NCI-H510A treated with DMSO at 0.1 percent for 48 hours (cell line): ENCODE results near the gene RPS6KA5.
"Not testable (repeated sequence)": the region's sequence is repeated elsewhere in the genome, so short reads cannot be mapped to it uniquely, and the experiment has no call there.

Experiments used
- DNase-seq: peaks from one replicate; lab custom pipeline; 2025; lab: John Stamatoyannopoulos, UW

RPS6KA5 gene

DNA sequence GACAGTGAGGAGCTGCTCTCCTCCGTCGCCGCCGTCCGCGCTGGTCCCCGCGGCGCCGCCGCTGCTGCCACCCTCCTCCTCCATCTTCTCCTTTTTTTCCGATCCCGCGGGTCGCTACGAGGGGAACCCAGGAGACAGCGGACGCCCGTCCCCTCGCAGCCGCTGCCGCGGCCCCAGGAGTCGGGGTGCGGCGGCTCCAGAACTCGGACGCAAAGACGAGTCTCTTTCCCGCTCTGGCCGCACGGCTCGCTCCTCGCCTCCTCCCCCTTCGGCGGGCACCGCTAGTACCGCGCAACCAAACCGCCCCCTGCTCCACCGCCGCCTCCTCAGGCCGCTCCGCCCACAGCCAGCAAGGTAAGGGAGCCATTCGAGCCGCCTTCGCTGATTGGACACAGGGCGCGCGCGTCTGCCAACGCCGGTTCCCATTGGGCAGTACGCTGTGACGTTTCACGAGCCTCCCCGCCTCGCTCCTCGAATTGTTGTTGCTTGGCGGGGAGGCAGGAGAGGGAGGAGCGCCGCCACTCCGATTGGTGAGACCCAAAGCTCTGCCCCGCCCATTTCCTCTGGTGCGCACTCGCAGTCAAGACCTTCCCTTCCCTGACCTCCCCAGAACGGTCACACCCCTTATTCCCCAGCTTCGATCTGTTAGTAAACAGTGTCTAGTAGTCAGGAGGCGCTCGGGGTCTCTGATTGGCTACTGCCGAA lies at the start of gene RPS6KA5:
Gene RPS6KA5 (minus strand): TSS at position 291 of the 705 bp plus-strand sequence. CDS start 207 bp downstream, at position 84.
- peak; percentile 99 for DNase-seq

DNA sequence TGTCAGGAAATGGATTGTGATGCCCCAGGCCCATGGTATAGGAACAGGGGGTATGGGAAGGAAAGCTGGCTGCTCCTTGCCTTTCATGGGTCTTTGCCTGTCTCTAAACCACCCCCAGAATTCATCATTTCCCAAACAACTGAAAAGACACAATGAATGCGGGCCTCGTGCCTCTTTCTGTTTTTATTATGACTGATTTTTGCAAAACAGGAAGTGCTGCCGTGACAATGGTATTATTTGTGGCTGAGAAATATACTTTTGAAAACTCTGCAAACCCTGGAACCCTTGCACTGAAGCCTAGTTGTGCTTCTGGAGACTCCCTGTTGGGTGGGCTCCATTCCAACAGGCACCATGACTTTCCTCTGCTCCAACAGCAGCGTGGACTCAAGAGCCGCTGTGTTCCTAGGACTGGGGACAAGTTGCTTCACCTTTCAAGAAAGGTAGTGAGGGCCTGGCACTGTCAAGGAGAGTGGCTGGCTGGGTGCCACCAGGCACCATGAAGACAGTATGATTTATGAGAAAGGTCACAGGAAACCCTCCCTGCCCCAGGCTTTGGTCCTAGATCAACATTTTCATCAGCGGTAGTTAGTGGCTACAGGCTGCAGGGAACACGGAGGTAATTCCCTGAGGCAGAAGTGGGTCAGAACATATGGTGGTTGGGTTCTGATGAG lies 48.6 kb upstream of the RPS6KA5 start:
- DNase-seq = no peak

DNA sequence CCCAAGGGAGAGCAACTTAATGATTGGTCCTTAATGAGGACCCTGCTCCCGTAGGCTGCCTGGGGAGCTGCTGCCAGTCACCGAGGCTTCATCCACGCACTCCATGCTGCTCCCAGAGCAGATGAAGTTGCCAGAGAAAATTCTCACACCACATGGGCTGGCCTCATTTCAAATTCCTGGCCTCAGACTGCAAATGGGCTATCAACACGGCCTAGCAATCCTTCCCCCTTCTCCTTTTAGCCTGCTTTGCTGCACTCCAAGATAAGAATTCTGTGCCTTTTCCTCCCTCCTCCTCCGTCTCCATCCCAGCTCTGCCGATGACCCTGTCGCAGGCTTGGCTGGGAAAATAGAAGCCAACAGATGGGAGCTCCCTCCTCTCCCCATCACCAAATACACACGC lies 42.7 kb upstream of the RPS6KA5 start:
- DNase-seq = no peak

DNA sequence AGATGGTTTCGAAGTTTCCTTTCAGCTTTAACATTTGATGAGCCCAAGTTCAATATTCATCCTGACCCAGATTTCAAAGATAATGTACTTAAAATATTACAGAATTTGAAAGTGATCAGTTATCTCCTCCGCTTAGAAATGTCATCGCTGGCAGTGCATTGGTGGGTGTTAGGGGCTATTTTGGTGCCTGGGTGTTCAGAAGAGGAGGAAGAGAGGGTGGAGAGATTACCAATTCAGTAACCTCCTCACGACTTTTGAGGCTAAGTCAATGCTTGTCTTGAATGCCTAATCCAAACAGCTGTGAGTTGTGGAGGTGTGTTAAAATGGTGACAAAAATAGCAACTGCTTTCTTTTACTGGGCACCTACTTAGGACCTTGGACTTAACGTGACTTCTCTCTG lies 39.7 kb upstream of the RPS6KA5 start:
- DNase-seq = no peak

DNA sequence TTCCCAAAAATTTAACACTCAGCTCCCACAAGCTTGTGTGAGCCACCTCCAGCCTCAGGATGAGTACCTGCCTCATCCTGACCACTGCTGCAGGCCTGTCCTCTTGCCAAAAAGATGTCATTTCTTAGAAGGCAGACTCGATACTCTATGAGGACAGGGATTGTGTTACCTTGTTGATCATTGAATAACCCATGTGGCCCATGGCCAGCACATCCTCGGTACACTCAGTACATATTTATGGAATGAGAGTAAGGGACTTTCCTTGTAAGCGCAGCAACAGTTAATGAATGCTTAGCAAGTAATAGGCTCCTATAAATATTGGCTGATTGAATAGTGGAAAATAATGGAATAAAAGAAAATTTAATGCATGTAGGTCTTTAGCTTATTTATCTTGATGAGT lies 38.1 kb upstream of the RPS6KA5 start:
- DNase-seq = no peak

DNA sequence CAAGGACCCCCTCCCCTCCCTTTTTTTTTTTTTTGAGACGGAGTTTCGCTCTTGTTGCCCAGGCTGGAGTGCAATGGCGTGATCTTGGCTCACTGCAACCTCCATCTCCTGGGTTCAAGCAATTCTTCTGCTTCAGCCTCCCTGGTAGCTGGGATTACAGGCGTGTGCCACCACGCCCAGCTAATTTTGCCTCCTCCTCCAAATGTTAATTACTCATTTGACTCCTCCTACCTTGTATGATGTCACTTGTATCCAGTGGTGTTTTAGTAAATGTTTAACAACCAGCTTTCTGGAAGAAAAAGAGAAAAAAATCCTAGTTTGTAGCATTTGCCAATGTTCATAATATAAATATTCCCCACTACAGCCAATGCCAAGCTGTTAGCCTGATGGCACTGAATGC lies 37.2 kb upstream of the RPS6KA5 start:
- not testable (repeated sequence) for DNase-seq

DNA sequence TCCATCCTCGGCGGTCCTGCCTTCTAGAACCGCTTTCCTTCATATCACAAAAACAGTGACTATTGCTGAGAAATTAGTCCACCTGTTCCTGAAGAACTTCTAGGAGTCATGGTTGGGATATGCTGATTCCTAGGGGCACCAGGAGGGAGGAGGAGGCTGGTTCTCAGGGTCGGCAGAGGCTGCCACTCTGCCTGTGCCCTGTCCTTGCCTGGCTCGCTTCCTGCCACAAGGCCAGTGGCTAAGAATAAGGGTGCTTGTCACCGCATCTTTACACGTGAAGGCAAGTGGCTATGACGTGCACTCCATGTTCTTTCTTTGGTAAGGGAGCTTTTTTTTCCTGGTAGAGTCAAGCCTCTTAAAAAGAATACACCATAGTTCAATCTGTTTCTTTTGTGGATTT lies 34.7 kb upstream of the RPS6KA5 start:
- no peak for DNase-seq

DNA sequence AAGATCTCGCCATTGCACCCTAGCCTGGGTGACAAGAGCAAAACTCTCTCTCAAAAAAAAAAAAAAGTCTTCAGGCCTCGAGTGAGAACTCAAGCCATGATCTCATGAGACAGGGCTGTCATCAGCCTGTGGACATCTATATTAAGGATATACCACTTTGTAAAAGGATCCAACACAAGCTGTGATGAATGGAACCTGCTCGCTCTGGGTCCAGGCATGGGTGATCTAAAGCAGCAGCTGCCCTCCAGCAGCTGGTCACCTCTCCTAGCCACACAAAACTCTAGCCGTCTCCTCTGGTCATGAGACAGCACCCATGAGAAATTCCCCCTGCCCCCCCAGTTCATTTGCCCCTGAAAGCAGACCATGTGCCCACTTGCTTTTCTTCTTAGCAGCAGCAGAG lies 34.3 kb upstream of the RPS6KA5 start:
- DNase-seq = no peak

DNA sequence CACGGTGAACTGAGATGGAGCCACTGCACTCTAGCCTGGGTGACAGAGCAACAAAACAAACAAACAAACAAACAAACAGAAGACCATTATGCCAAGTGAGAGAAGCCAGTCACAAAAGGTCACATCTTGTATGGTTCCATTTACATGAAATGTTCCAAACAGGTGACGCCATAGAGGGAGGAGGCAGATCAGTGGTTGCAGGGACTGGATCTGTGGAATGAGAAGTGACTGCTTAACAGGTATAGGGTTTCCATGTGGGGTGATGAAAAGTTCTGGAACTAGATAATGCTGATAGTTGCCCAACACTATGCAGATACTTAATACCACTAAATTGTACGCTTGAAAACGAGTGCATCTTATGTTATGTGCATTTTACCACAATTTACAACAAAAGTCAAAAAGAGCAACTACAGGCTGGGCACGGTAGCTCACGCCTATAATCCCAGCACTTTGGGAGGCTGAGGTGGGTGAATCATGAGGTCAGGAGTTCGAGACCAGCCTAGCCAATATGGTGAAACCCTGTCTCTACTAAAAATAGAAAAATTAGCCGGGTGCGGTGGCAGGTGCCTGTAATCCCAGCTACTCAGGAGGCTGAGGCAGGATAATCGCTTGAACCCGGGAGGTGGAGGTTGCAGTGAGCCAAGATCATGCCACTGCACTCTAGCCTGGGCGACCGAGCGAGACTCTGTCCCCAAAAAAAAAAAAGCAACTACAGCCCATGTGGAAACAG lies 33.5 kb upstream of the RPS6KA5 start:
- not testable (repeated sequence) for DNase-seq

DNA sequence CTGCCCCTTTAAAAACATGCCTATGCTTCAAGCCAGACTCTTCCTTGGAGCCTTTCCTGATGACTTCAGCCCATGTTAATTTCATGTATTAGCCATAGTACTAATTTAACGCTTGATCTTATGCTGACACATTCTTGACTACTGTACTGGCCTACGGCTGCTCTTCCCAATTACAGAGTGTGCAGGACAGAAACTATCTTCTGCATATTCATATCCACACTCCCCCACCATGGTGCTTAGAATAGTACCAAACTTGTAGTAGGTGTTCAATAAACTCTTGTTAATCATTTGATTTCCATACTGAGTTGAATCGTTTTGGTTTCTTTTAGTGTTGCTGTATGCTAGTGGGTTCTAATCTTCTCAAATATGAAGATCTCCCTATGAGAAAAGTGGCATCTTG lies 31.6 kb upstream of the RPS6KA5 start:
- no peak for DNase-seq

DNA sequence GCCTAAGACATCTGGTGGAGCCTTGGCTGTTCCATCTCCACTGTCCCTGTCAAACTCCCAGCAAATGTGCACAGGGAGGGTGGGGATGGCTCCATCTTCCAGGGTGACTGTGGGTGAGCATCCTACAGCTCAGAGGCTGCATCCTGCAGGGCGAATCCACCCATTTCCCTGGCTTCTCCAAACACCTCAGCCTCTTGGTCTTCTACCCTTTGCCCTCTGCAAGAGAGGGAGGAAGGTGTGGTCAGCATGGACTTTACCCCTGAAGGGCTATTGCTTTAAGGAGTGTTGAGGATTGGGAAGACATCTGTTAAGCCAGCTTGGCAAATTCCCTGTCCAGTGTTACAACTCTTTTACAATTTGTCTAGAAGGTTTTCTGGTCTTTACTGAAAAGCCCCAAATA lies 30.3 kb upstream of the RPS6KA5 start:
- no peak for DNase-seq

DNA sequence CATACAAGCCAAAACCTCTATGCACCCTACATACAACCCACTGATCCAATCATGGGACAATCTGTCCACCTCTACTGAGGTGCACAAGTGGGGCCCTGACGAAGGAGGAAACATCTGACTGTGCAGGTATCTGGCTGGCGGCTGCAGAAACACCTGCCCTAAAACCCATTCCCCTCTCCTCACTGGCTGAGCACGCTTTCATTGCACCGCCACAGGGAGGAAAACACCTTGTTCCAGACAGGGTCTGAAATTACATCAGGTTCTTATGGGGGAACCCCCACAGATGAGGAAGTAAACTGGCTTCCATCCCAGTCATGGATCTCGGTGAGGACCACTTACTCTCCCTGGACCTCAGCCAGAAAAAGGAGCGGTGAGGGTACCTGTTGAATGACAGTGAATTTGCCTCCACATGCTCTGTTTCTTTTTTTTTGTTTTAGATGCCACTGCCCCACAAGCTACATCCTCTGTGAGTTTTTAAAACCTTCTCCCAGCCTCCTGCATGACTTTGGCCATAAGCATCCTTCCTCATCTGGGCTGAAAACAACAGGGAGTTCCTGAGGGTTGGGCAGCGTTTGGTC lies 29.6 kb upstream of the RPS6KA5 start:
- DNase-seq = no peak

DNA sequence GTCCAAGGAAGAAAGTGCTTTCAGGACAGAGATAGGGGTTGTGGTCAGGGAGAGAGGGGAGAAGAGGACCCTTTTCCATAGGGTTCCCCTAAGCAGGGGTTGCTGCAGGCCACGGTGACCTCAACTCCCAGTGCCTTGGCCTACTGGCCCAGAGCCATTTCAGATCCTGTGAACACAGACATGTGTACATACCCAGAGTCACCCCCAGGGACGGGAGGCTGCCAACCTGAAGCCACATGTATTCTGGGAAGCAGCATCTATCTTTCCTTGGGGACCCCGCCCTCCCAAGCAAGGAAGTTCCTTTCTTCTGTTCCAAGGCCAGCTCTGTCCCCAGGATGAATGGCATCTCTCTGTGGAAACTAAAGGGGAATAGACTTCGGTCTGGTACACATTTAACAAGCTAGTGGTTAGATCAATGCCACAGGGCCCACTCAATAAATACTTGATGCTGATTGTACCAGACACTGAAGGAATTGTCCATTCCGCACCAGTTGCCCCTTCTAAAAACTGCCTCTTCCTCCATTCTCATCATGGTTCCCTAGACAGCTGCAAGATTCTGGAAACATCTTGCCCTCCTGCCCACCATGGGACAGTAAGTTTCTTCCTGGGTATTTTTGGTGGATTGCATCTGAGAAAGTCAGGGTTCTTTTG lies 28.3 kb upstream of the RPS6KA5 start:
- DNase-seq = no peak

DNA sequence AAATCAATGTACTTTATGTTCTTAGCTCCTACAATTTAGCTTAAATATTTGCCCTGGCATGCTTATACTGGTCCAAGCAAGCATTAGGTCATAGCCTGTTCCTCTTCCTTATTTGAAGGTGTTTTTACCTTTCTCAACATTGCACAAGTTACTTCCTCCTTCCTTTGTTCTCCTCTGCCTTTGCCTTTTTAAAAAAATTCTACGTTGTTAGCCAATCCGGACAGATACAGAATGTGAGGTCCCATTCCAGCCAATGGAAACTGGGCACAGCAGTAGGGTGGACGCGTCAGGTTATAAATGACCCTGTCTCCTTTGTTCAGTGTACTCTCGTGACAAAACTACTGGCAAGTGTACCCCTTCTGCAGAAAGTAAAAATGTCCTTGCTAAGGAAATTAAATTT lies 27.0 kb upstream of the RPS6KA5 start:
- not testable (repeated sequence) for DNase-seq

DNA sequence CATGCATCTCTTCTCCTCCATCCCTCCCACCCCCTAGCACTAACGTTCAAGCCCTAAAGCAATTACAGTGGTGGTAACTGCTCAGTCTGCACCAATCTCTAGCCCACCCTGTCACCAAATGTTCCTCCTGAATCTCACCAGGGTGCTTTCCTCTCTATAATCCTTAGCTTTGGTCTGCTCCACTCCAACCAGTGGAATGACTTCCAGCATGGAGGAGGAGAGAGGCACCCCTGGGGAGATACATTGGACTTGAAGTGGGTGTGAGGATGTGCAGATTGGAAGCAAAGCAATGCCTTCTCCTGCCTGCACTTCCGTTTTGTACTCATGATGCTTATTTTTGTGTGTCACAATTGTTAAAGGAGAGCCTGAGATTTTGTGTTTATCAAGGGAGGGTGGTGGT lies 24.1 kb upstream of the RPS6KA5 start:
- DNase-seq = no peak

DNA sequence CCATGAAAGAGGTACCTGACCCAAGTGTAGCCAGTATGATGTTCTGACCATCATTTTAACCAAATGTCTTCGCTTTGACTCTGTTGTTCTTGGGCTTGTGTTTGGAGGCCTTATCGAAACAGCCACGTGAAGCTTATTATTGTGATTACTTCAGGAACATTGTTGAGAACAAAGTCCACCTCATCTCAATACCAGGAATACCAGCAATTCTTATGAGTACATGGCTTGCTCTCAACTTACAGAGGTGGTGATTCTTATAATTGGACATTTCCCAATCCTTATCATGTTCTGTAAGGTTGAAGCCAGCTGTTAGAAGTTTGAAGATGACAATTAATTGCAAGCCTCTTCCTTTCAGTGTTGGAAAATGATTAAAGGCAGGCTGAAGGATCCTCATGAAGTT lies 21.8 kb upstream of the RPS6KA5 start:
- no peak for DNase-seq

DNA sequence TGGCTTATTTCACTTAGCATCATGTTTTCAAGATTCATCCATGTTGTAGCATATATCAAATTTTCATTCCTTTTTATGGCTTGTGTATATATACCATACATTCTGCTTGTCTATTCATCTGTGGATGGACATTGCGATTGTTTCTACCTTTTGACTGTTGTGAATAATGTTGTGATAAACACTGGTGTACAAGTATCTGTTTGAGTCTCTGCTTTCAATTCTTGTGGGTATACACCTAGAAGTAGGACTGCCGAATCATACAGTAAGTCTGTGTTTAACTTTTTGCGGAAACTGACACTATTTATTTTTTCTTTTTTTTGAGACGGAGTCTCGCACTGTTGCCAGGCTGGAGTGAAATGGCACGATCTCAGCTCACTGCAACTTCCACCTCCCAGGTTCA lies 19.6 kb upstream of the RPS6KA5 start:
- DNase-seq = no peak

DNA sequence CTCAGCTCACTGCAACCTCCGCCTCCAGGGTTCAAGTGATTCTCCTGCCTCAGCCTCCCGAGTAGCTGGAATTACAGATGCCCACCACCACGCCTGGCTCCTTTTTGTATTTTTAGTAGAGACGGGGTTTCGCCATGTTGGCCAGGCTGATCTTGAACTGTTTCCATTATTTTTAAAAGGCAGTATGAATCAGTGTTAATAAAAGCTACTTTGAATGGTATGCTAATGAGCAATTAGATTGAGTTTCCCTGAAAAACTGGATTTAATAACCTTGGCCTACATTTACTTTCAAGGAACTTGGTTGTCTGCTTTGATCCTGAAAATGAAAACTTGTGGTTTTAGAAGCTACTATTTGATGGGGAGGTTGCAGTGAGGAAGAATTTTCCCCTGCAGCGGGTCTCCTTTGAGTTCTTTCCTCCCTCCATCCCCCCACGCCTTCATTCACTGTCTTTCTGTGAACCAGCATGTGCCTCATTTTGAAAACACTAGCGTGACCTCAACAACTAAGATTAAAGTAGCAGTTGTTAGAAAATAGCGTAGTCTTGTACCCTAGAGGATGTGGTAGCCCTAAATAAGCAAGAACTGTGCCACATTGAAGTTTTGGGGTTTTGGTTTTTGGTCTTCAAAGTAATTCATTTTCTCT lies 17.8 kb upstream of the RPS6KA5 start:
- DNase-seq = no peak

DNA sequence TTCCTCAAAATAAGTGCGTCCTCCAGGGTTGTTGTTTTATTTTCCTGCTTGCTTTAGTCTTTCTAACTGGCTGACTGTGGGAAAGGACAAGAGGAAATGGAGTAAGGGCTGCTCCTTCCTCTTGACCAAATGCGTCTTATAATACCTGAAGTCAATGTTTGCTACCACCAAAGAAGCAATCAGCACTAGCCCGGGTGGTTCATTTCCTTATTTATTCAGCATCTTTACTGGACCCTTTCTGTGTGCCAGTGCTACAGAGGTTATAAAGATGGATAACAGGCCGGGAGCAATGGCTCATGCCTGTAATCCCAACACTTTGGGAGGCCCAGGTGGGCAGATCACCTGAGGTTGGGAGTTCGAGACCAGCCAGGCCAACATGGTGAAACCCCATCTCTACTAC lies 15.1 kb upstream of the RPS6KA5 start:
- DNase-seq = no peak

DNA sequence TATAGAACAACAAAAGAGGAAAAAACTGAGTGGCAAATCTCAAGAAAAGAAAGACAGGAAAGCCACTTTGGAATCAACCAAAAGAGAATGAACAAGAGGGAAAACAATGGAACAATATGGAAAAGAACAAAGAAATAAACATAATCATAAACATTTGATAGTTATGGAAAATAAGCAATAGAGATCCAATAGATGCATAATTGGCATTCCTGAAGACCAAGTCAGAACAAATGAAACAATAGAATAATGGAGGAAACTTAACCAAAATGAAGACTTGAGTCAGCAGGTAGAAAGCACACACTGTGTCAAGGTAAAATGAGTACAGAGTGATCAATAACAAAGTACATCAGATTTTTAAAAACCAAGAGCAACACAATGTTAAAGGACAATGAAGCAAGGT lies 10.1 kb upstream of the RPS6KA5 start:
- no peak for DNase-seq

DNA sequence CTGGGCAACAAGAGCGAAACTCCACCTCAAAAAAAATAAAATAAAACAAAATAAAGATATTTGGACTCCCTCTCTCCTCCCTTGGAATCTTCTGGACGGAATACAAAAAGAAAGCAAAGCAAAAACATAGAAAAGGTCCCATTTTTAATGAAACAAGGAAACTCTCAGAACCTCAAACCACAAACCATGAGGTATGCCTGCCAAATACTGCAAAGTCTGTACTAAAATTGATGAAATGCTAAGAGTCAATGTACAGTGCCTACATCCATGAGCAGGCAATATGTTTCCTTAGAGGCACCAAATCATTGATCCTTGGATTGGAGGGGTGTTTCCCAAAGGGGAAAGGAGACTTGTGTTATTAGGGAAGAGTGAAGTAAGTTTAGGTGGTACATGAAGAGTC lies 8.2 kb upstream of the RPS6KA5 start:
- no peak for DNase-seq

DNA sequence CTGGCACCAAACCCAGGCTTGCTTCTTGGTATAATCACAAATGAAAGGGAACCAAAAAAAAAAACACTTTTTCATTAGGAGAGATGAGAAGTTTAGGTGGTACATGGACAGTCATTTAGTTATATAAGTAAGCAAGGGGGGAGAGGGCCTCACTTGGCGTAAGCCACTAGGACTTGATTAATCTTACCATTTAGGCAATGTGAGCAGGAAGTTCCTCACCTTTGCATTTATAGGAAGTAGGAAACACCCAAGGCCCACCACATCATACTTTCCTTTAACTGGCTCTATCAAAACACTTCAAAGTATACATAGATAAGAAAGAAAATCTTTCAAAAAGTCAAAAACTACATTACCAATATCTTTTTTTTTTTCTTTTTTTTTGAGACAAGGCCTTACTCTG lies 6.7 kb upstream of the RPS6KA5 start:
- no peak for DNase-seq
